ENCODE data around the gene HOXB9. TPM values are rescaled to one million over a fixed set of nuclear protein-coding genes. Genes with fewer than 3 reads are reported as not detected.
A peak's percentile ranks its signal among the peaks of the same experiment; 100 is the strongest.

The HOXB9 gene
- total and polyA plus RNA-seq, 2 of the 13 experiments (the other 11 are each of a cell fraction or from before 2014, with no cell fraction given), result not detected

DNA sequence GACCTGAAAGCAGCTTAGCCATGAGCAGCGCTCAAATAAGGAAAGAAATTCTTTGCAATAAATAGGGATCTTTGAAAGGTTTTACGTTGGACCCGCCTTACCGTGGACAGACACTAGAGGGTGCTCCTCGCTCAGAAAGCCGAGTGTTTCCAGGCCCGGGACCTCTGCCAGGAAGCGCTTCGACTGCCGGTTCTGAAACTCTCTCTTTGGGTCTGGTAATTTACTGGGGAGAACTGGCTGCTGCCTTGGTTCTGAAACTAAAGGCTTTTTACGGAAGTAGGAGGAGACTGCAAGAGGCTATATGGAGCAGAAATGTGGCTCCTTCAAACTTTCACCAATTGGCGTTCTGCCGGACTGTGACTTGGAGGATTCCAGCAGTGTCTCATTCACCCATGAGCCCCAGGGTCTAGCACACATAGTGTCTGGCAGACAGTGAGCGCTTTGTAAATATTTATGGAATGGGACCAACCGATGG lies 45.6 kb upstream of the HOXB9 start (continued):
- TF ChIP-seq, protein P1, sequence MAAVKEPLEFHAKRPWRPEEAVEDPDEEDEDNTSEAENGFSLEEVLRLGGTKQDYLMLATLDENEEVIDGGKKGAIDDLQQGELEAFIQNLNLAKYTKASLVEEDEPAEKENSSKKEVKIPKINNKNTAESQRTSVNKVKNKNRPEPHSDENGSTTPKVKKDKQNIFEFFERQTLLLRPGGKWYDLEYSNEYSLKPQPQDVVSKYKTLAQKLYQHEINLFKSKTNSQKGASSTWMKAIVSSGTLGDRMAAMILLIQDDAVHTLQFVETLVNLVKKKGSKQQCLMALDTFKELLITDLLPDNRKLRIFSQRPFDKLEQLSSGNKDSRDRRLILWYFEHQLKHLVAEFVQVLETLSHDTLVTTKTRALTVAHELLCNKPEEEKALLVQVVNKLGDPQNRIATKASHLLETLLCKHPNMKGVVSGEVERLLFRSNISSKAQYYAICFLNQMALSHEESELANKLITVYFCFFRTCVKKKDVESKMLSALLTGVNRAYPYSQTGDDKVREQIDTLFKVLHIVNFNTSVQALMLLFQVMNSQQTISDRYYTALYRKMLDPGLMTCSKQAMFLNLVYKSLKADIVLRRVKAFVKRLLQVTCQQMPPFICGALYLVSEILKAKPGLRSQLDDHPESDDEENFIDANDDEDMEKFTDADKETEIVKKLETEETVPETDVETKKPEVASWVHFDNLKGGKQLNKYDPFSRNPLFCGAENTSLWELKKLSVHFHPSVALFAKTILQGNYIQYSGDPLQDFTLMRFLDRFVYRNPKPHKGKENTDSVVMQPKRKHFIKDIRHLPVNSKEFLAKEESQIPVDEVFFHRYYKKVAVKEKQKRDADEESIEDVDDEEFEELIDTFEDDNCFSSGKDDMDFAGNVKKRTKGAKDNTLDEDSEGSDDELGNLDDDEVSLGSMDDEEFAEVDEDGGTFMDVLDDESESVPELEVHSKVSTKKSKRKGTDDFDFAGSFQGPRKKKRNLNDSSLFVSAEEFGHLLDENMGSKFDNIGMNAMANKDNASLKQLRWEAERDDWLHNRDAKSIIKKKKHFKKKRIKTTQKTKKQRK (IDR thresholded peaks at IDR 0.05; ENCODE audit: low read length), result no peak
- TF ChIP-seq HOXA9 (CRISPR knock-in tag; IDR thresholded peaks at IDR 0.05; ENCODE audit: borderline replicate concordance) (no peak), FOXP4 (CRISPR knock-in tag; IDR thresholded peaks at IDR 0.05) (peak; percentile 22; the same call in 1 of the 2 replicates), KAT2B (IDR thresholded peaks at IDR 0.05; ENCODE audit: borderline replicate concordance, low read depth, low read length) (no peak), HMGXB4 (CRISPR knock-in tag; IDR thresholded peaks at IDR 0.05; ENCODE audit: borderline replicate concordance in 1 of 2, low read depth in 1 of 2) (peak; percentile 69 to 72; a peak in 2 of 4 replicates), CAMTA2 (CRISPR knock-in tag; IDR thresholded peaks at IDR 0.05; ENCODE audit: borderline replicate concordance) (no peak), GFI1 (CRISPR knock-in tag; IDR thresholded peaks at IDR 0.05; ENCODE audit: borderline replicate concordance) (0 out of 2 replicates have a peak, but pooled peaks have one; percentile 28), ZNF552 (CRISPR knock-in tag; IDR thresholded peaks at IDR 0.05; ENCODE audit: borderline replicate concordance) (no peak), ZNF260 (CRISPR knock-in tag; IDR thresholded peaks at IDR 0.05; ENCODE audit: borderline replicate concordance, low read depth) (no peak), ZNF710 (CRISPR knock-in tag; IDR thresholded peaks at IDR 0.05; ENCODE audit: borderline replicate concordance) (no peak), PAWR (CRISPR knock-in tag; IDR thresholded peaks at IDR 0.05; ENCODE audit: borderline replicate concordance) (0 out of 2 replicates have a peak, but pooled peaks have one; percentile 42), IRF2 (CRISPR knock-in tag; IDR thresholded peaks at IDR 0.05) (peak; percentile 29; the same call in 1 of the 2 replicates), ATF1 (CRISPR knock-in tag; IDR thresholded peaks at IDR 0.05) (no peak), FOXK2 (IDR thresholded peaks at IDR 0.05) (no peak), MXI1 (IDR thresholded peaks at IDR 0.05; ENCODE audit: borderline replicate concordance, low read depth, low read length) (0 out of 3 replicates have a peak, but pooled peaks have one; percentile 25)
- TF ChIP-seq, protein P2, sequence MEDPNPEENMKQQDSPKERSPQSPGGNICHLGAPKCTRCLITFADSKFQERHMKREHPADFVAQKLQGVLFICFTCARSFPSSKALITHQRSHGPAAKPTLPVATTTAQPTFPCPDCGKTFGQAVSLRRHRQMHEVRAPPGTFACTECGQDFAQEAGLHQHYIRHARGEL (CRISPR knock-in tag; IDR thresholded peaks at IDR 0.05), result no peak

Measured in HepG2 (cell line).